KMS-11 (cell line): ENCODE measurements around the gene DYNLRB1.
A peak's percentile ranks its signal among the peaks of the same experiment; 100 is the strongest.
"Not testable (repeated sequence)": the region's sequence is repeated elsewhere in the genome, so short reads cannot be mapped to it uniquely, and the experiment has no call there.

Source experiments
- H2AFZ ChIP-seq: fragments of 200-600 bp; sonication (generic); 2 replicates; pipeline ENCODE4 v1.6.1; 2016; ENCODE audit warnings: antibody characterized with exemption, mixed run types, low read depth
- H3K27ac ChIP-seq: fragments of 200-600 bp; sonication (generic); 2 replicates; pipeline ENCODE4 v1.6.1; 2016; ENCODE audit warnings: mild to moderate bottlenecking, mixed run types
- H3K27me3 ChIP-seq: fragments of 200-600 bp; sonication (generic); 2 replicates; pipeline ENCODE4 v1.6.1; 2017; ENCODE audit warnings: mild to moderate bottlenecking, low read depth, mixed run types, moderate library complexity; ENCODE audit not compliant: insufficient read depth
- H3K36me3 ChIP-seq: fragments of 200-600 bp; sonication (generic); 2 replicates; pipeline ENCODE4 v1.6.1; 2017; ENCODE audit warnings: mild to moderate bottlenecking, mixed run types; ENCODE audit not compliant: insufficient read depth
- H3K4me1 ChIP-seq: fragments of 200-600 bp; sonication (generic); 2 replicates; pipeline ENCODE4 v1.6.1; 2016; ENCODE audit warnings: mild to moderate bottlenecking, low read depth, mixed run types; ENCODE audit not compliant: poor library complexity, severe bottlenecking
- H3K4me2 ChIP-seq: fragments of 200-600 bp; sonication (generic); 2 replicates; pipeline ENCODE4 v1.7.0; 2016; ENCODE audit warnings: mild to moderate bottlenecking, mixed run types
- H3K4me3 ChIP-seq: fragments of 200-600 bp; sonication (generic); IDR thresholded peaks from 2 replicates; pipeline ENCODE4 v1.6.1; 2017; ENCODE audit warnings: low read depth, low read length, mixed read lengths; ENCODE audit not compliant: insufficient read depth
- H3K79me2 ChIP-seq: fragments of 200-600 bp; sonication (generic); 2 replicates; pipeline ENCODE4 v1.6.1; 2016; ENCODE audit warnings: low read depth, mixed run types; ENCODE audit not compliant: insufficient read depth
- H3K9ac ChIP-seq: fragments of 200-600 bp; sonication (generic); 2 replicates; pipeline ENCODE4 v1.6.1; 2016; ENCODE audit warnings: mild to moderate bottlenecking, mixed run types
- H4K20me1 ChIP-seq: fragments of 200-600 bp; sonication (generic); 2 replicates; pipeline ENCODE4 v1.6.1; 2016; ENCODE audit warnings: mild to moderate bottlenecking, mixed run types; ENCODE audit not compliant: insufficient read depth
- TF ChIP-seq, protein P1 (sequence below): fragments of 200-600 bp; sonication (generic); conservative IDR thresholded peaks from 2 replicates; pipeline ENCODE4 v1.6.1; 2017; ENCODE audit warnings: low read depth, mild to moderate bottlenecking, antibody characterized with exemption, low read length, moderate library complexity, mixed read lengths

The DYNLRB1 gene

DNA sequence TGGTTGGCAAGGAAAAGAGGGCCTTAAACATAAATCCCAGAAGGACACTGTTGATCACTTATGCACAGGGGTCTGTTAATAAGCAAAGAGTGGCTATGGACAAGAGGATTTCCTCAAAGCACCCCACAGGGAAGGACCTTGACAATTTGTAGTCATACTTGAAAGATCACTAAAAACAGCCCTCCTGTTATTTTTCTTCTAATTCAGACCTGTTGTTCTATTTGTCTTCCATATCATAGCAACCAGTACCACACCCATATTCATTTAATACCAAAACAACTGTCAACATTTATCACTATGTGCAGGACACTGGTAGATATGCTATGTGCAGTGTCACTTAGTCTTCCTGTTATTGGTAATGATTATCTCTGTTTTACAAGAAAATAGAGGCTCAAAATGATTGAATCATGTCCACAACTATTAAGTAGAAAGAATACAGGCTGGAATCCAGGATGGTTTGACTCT is 3.2 kb upstream of the DYNLRB1 start:
- Histone ChIP-seq H3K27ac (no peak overlapping the region), H4K20me1 (no peaks in the 10 kb centered on the region; the same call in 1 of the 2 replicates), H3K4me1 (peaks cover 22% of the 10 kb centered on the region), H2AFZ (no peak overlapping the region), H3K79me2 (peaks cover 13% of the 10 kb centered on the region), H3K27me3 (no peaks in the 10 kb centered on the region), H3K4me3 (no peak overlapping the region), H3K36me3 (peaks cover 11% of the 10 kb centered on the region; the same call in 1 of the 2 replicates), H3K9ac (no peak overlapping the region), H3K4me2 (no peak overlapping the region)
- TF ChIP-seq, protein P1, sequence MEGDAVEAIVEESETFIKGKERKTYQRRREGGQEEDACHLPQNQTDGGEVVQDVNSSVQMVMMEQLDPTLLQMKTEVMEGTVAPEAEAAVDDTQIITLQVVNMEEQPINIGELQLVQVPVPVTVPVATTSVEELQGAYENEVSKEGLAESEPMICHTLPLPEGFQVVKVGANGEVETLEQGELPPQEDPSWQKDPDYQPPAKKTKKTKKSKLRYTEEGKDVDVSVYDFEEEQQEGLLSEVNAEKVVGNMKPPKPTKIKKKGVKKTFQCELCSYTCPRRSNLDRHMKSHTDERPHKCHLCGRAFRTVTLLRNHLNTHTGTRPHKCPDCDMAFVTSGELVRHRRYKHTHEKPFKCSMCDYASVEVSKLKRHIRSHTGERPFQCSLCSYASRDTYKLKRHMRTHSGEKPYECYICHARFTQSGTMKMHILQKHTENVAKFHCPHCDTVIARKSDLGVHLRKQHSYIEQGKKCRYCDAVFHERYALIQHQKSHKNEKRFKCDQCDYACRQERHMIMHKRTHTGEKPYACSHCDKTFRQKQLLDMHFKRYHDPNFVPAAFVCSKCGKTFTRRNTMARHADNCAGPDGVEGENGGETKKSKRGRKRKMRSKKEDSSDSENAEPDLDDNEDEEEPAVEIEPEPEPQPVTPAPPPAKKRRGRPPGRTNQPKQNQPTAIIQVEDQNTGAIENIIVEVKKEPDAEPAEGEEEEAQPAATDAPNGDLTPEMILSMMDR = no peak

DNA sequence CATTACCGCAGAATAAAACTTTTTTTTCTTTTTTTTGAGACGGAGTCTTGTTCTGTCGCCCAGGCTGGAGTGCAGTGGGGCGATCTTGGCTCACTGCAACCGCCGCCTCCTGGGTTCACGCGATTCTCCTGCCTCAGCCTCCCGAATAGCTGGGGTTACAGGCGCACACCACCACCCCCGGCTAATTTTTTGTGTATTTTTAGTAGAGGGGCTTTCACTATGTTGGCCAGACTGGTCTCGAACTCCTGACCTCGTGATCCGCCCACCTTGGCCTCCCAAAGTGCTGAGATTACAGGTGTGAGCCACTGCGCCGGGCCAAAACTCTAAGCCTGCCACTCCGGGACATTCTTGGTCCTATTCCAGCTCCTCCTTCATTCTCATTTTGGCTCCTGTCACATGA is 2.2 kb upstream of the DYNLRB1 start:
- Histone ChIP-seq H3K27ac (peak overlapping the region; percentile 79; the same call in 1 of the 2 replicates), H3K79me2 (peaks cover 23% of the 10 kb centered on the region), H3K36me3 (0 out of 2 replicates have a peak, but pooled peaks cover 11% of the 10 kb centered on the region), H3K4me1 (peaks cover 32% of the 10 kb centered on the region), H3K4me2 (peak overlapping the region; percentile 83; the same call in 1 of the 2 replicates)
- H3K9ac ChIP-seq, H3K27me3 ChIP-seq, H3K4me3 ChIP-seq, H4K20me1 ChIP-seq, H2AFZ ChIP-seq: not testable (repeated sequence)

DNA sequence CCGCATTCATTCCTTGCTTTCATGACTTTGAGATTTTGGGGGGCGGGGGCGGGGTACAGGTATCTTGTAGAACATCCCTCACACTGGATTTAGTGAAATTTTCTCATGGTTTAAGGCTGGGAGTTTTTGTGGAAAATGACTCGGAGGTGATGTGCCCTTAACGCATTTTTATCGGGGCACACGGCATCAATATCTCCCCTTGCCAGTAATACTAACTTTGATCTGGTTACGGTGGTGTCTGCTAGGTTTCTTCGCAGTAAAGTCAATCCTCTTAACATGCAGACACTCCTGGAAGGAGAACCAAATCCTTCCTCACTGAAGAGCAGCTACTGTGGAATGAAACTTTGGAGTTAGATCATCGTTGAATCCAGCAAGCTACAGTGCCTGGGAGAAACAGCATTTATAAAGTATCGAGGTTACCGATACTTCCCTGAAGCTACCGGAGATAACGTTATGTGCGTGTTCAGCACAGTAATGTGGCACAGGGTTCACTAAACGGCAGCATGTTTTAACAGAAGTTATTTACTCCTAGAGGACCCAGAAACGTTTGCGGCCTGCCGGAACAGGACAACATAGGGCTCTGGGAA is 1.2 kb upstream of the DYNLRB1 start:
- peak overlapping the region; percentile 95 for H2AFZ ChIP-seq
- no peaks in the 10 kb centered on the region for H3K27me3 ChIP-seq
- peaks cover 31% of the 10 kb centered on the region for H3K79me2 ChIP-seq
- H4K20me1 ChIP-seq = no peaks in the 10 kb centered on the region; the same call in 1 of the 2 replicates
- TF ChIP-seq, protein P1 = no peak
- H3K9ac ChIP-seq = peak overlapping the region; percentile 75; the same call in 1 of the 2 replicates
- 0 out of 2 replicates have a peak, but pooled peaks cover 8% of the 10 kb centered on the region for H3K36me3 ChIP-seq
- peak overlapping the region; percentile 83 for H3K4me2 ChIP-seq
- H3K4me1 ChIP-seq = peaks cover 37% of the 10 kb centered on the region
- H3K27ac ChIP-seq = peak overlapping the region; percentile 79
- peak overlapping the region; percentile 27 for H3K4me3 ChIP-seq

DNA sequence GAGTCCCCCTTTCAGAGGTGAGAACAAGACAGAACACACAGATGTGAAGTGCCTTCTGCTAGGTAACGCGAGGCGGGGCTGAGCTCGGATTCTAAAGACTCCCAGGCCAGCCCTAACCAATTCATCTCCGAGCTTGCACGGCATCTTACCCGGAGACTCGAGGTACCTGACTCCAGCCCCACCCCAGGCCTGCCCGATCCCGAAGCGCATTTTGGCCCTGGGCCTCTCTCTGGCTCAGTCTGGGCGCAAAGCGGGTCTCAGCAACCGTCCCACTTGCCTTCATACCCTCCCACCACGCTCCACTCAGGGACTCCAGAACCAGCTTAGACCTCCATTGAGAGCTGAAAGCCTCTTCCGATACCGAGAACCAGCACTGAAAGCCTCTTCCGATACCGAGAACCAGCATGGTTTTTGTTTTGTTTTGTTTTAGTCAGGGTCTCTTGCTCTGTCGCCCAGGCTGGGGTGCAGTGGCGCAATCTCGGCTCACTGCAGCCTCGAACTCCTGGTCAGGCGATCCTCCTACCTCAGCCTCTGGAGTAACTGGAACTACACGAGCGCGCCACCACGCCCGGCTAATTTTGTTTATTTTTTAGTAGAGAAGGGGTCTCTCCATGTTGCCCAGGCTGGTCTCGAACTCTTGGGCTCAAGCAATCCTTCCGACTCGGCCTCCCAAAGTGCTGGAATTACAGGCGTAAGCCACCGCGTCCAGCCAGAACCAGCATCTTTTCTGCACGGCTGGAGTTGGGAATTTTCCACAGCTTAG is 557 bp upstream of the DYNLRB1 start:
- TF ChIP-seq, protein P1 = no peak
- Histone ChIP-seq H3K4me2 (peak overlapping the region; percentile 83), H3K4me1 (peaks cover 37% of the 10 kb centered on the region), H3K27me3 (no peaks in the 10 kb centered on the region), H3K4me3 (peak overlapping the region; percentile 34), H3K27ac (peak overlapping the region; percentile 79), H3K9ac (peak overlapping the region; percentile 75), H2AFZ (peak overlapping the region; percentile 95), H4K20me1 (no peaks in the 10 kb centered on the region; the same call in 1 of the 2 replicates), H3K79me2 (peaks cover 38% of the 10 kb centered on the region), H3K36me3 (0 out of 2 replicates have a peak, but pooled peaks cover 3% of the 10 kb centered on the region)
